ENCODE results near the gene TBRG1. TPM values are rescaled to one million over a fixed set of nuclear protein-coding genes. Genes with fewer than 3 reads are reported as not detected.

TBRG1 gene
- total and polyA plus RNA-seq, 2 of the 4 experiments (the other 2 are of a cell fraction) = 13.3 to 23.2 TPM

- Histone ChIP-seq H3K9ac (ENCODE audit: low read depth, low read length) (no peak overlapping the region), H3K18ac (ENCODE audit: low read depth, low read length) (no peak overlapping the region), H2AK5ac (ENCODE audit: low read depth, low read length) (no peak overlapping the region), H3K27ac (ENCODE audit: insufficient read depth, low read length) (no peak overlapping the region), H4K20me1 (ENCODE audit: insufficient read depth, low read length) (no peaks in the 10 kb centered on the region), H2BK120ac (ENCODE audit: low read depth, low read length) (no peak overlapping the region), H3K4me2 (ENCODE audit: low read depth, low read length) (no peak overlapping the region), H3K9me3 (ENCODE audit: control insufficient read depth, insufficient read depth, low read length) (no peaks in the 10 kb centered on the region), H4K5ac (ENCODE audit: low read depth, low read length) (no peak overlapping the region), H2BK5ac (ENCODE audit: low read depth, low read length, poor library complexity, severe bottlenecking) (no peak overlapping the region), H4K8ac (ENCODE audit: low read depth in 2 of 2, low read length in 2 of 2) (no peak overlapping the region), H3K14ac (replicated peaks; ENCODE audit: low read depth, low read length) (no peak overlapping the region), H3K56ac (ENCODE audit: extremely low read depth, insufficient read depth, low read length) (no peak overlapping the region), H3K4ac (ENCODE audit: low read depth, low read length) (no peak overlapping the region), H3K36me3 (ENCODE audit: control insufficient read depth, insufficient read depth, low read length) (no peaks in the 10 kb centered on the region), H3K27me3 (ENCODE audit: control insufficient read depth, insufficient read depth, low read length) (peaks cover 19% of the 10 kb centered on the region), H3K23ac (ENCODE audit: low read depth, low read length) (no peak overlapping the region), H2AFZ (replicated peaks; ENCODE audit: low read length, poor library complexity) (no peak overlapping the region), H2BK20ac (ENCODE audit: low read depth, low read length) (no peak overlapping the region), H2BK15ac (ENCODE audit: low read depth, low read length) (no peak overlapping the region), H4K91ac (ENCODE audit: insufficient read depth, low read depth, low read length) (no peak overlapping the region), H3K9me1 (ENCODE audit: insufficient read depth, low read length) (no peaks in the 10 kb centered on the region), H3K4me1 (ENCODE audit: control insufficient read depth, insufficient read depth, low read length) (no peaks in the 10 kb centered on the region), H3K4me3 (ENCODE audit: insufficient read depth, low read depth, low read length) (no peak overlapping the region), H2AK9ac (replicated peaks; ENCODE audit: low read depth, low read length, poor library complexity) (no peak overlapping the region), H3K79me1 (ENCODE audit: low read depth in 1 of 2, low read length in 2 of 2) (no peaks in the 10 kb centered on the region)
- POLR2A ChIA-PET (ENCODE audit: unreplicated experiment) = no interaction called here
- DNase-seq = no peak
- in situ Hi-C loops (cut with MboI; ENCODE audit: low sequenced_read_pairs) (loop anchor here (25.0 kb wide), 1 partner anchor 516 kb away; no protein-coding TSS in a partner anchor), dilution Hi-C loops (cut with HindIII; ENCODE audit: low sequenced_read_pairs, unreplicated experiment) (no loop called here), intact Hi-C loops (cut with micrococcal nuclease) (no loop called here)
- no CpG with 5 or more reads among the region's 4 CpGs for WGBS, 2 experiments (ENCODE audit: extremely low coverage in 2 of 2, insufficient read length in 1 of 2)
- CTCF ChIA-PET = interaction anchor here (1.4 kb wide), 1 partner anchor 163 kb away, joined by 3 read pairs; no protein-coding TSS in a partner anchor
- BruUV-seq (replicated peaks) = no TSS peak
- no peak for ATAC-seq (ENCODE audit: low read depth)
- TF ChIP-seq POLR2A (IDR thresholded peaks at IDR 0.05; ENCODE audit: low read depth, low read length) (no peak), MAFK (IDR thresholded peaks at IDR 0.05; ENCODE audit: low read depth, low read length) (no peak), CEBPB (IDR thresholded peaks at IDR 0.05; ENCODE audit: low read depth, low read length) (no peak), ELK1 (IDR thresholded peaks at IDR 0.05; ENCODE audit: borderline replicate concordance, low read depth, low read length) (no peak), CTCF (conservative IDR thresholded peaks at IDR 0.05; ENCODE audit: low read depth, low read length) (no peak), BHLHE40 (IDR thresholded peaks at IDR 0.05; ENCODE audit: low read depth, low read length) (no peak)
- TF ChIP-seq, protein P1, sequence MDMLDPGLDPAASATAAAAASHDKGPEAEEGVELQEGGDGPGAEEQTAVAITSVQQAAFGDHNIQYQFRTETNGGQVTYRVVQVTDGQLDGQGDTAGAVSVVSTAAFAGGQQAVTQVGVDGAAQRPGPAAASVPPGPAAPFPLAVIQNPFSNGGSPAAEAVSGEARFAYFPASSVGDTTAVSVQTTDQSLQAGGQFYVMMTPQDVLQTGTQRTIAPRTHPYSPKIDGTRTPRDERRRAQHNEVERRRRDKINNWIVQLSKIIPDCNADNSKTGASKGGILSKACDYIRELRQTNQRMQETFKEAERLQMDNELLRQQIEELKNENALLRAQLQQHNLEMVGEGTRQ (IDR thresholded peaks at IDR 0.05; ENCODE audit: low read depth, low read length) = no peak
These were observed 43.9 kb upstream of the TBRG1 start for GRCh38 chr11:124578761-124579160.
